Neural progenitor cell (in vitro differentiated cells): ENCODE data around the gene BATF. TPM values are rescaled to one million over a fixed set of nuclear protein-coding genes. Genes with fewer than 3 reads are reported as not detected.

Experiments
- DNase-seq: peaks from one replicate; pipeline ENCODE4 v3.0.0-alpha.2; 2016; ENCODE audit warnings: low spot score
- H2AFZ ChIP-seq: fragments of 200-600 bp; sonication (generic); replicated peaks from 2 replicates; pipeline ENCODE4 v1.6.1; 2016; ENCODE audit warnings: antibody characterized with exemption
- H3F3A ChIP-seq: fragments of 200-600 bp; sonication (generic); 2 replicates; pipeline ENCODE4 v1.6.1; 2016; ENCODE audit warnings: antibody characterized with exemption, low read depth
- H3K27ac ChIP-seq: fragments of 200-600 bp; sonication (generic); 2 replicates; pipeline ENCODE4 v1.5.1; 2016; ENCODE audit warnings: mild to moderate bottlenecking
- H3K27me3 ChIP-seq: fragments of 200-600 bp; sonication (generic); 2 replicates; pipeline ENCODE4 v1.6.1; 2016; ENCODE audit warnings: mild to moderate bottlenecking, moderate library complexity
- H3K36me3 ChIP-seq: fragments of 200-600 bp; sonication (generic); 2 replicates; pipeline ENCODE4 v1.5.1; 2016
- H3K4me1 ChIP-seq: fragments of 200-600 bp; sonication (generic); 2 replicates; pipeline ENCODE4 v1.6.1; 2016; ENCODE audit warnings: mixed run types
- H3K4me2 ChIP-seq: fragments of 200-600 bp; sonication (generic); 2 replicates; pipeline ENCODE4 v1.6.1; 2016
- H3K4me3 ChIP-seq: fragments of 200-600 bp; sonication (generic); 2 replicates; pipeline ENCODE4 v1.5.1; 2016
- H3K79me2 ChIP-seq: fragments of 200-600 bp; sonication (generic); 2 replicates; pipeline ENCODE4 v1.6.1; 2016; ENCODE audit warnings: low read depth
- H3K9ac ChIP-seq: fragments of 200-600 bp; sonication (generic); 2 replicates; pipeline ENCODE4 v1.6.1; 2016
- H3K9me3 ChIP-seq: fragments of 200-600 bp; sonication (generic); 2 replicates; pipeline ENCODE4 v1.5.1; 2016; ENCODE audit warnings: low read depth
- H4K20me1 ChIP-seq: fragments of 200-600 bp; sonication (generic); 2 replicates; pipeline ENCODE4 v1.6.1; 2016; ENCODE audit warnings: low read depth
- H3K27ac Mint-ChIP-seq: 3 replicates; pipeline ENCODE4 v1.8.0; 2021; ENCODE audit warnings: mixed read lengths
- H3K27me3 Mint-ChIP-seq: 2 replicates; pipeline ENCODE4 v1.8.0; 2022; ENCODE audit warnings: low read depth, mild to moderate bottlenecking, inconsistent platforms, moderate library complexity, mixed read lengths; ENCODE audit not compliant: insufficient read depth
- H3K36me3 Mint-ChIP-seq: 3 replicates; pipeline ENCODE4 v1.8.0; 2021; ENCODE audit warnings: mixed read lengths
- H3K4me1 Mint-ChIP-seq: 3 replicates; pipeline ENCODE4 v1.8.0; 2021; ENCODE audit warnings: mixed read lengths
- H3K4me3 Mint-ChIP-seq: 3 replicates; pipeline ENCODE4 v1.8.0; 2021; ENCODE audit warnings: mild to moderate bottlenecking, moderate library complexity, mixed read lengths
- H3K9me3 Mint-ChIP-seq: 3 replicates; pipeline ENCODE4 v1.8.0; 2020; ENCODE audit warnings: mixed read lengths
- EZH2 ChIP-seq: fragments of 200-600 bp; sonication (generic); IDR thresholded peaks from 2 replicates; pipeline ENCODE4 v1.6.1; 2017; ENCODE audit warnings: antibody characterized with exemption, mild to moderate bottlenecking, moderate library complexity
- EZH2phosphoT487 ChIP-seq: fragments of 200-600 bp; sonication (generic); IDR thresholded peaks from 2 replicates; pipeline ENCODE4 v1.6.1; 2017; ENCODE audit warnings: antibody characterized with exemption
- total RNA-seq: library from RNA; depleted of rRNA; stranded (reverse); fragments of >200 nt; gene quantifications from 2 replicates; pipeline ENCODE4 v1.2.3, GENCODE V29; 2015; ENCODE audit warnings: low replicate concordance
- TF ChIP-seq, protein P1 (sequence below): fragments of 200-600 bp; sonication (generic); IDR thresholded peaks from 2 replicates; pipeline ENCODE4 v1.5.1; 2017; ENCODE audit warnings: antibody characterized with exemption, mild to moderate bottlenecking

BATF gene
- total RNA-seq, 1 donor from 2014 or later, result not detected

DNA sequence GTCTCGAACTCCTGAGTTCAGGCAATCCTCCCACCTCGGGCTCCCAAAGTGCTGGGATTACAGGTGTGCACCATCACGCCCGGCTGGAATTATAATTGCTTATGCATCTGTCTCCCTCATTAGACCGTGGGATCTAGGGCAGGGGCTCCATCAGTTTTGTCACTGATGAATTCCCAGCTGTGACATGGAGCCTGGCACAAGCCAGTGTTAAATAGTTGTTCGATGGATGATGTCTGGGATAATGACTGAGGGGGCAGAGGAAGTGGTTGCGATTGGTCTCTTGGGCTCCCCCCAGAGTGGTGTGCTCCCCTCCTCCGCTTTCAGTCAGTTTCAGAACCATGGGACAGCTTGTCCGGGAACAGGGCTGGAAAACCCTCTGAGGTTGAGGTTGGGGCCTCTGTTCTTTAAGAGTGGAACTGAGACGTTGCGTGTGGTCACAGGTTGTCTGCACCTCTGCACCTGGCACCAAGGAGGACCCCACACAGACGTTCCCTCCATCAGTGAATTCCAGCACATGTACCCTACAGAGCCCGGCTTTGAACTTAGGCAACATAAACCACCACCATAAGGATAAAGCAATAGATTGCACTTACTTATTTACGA, 30.8 kb upstream of the BATF start:
- Mint-ChIP-seq H3K27me3 (peaks cover 7% of the 10 kb centered on the region), H3K4me1 (peaks cover 3% of the 10 kb centered on the region), H3K27ac (no peak overlapping the region), H3K4me3 (no peak overlapping the region), H3K9me3 (no peaks in the 10 kb centered on the region), H3K36me3 (no peaks in the 10 kb centered on the region)
- Histone ChIP-seq H2AFZ (no peak overlapping the region), H3K9ac (no peak overlapping the region), H3F3A (no peaks in the 10 kb centered on the region), H3K4me1 (no peaks in the 10 kb centered on the region), H3K36me3 (no peaks in the 10 kb centered on the region), H3K27ac (no peak overlapping the region), H3K4me3 (no peak overlapping the region), H3K4me2 (no peak overlapping the region), H4K20me1 (no peaks in the 10 kb centered on the region), H3K9me3 (no peaks in the 10 kb centered on the region), H3K79me2 (no peaks in the 10 kb centered on the region), H3K27me3 (no peaks in the 10 kb centered on the region)
- no peak for DNase-seq
- TF ChIP-seq EZH2 (no peak), EZH2phosphoT487 (no peak)
- TF ChIP-seq, protein P1, sequence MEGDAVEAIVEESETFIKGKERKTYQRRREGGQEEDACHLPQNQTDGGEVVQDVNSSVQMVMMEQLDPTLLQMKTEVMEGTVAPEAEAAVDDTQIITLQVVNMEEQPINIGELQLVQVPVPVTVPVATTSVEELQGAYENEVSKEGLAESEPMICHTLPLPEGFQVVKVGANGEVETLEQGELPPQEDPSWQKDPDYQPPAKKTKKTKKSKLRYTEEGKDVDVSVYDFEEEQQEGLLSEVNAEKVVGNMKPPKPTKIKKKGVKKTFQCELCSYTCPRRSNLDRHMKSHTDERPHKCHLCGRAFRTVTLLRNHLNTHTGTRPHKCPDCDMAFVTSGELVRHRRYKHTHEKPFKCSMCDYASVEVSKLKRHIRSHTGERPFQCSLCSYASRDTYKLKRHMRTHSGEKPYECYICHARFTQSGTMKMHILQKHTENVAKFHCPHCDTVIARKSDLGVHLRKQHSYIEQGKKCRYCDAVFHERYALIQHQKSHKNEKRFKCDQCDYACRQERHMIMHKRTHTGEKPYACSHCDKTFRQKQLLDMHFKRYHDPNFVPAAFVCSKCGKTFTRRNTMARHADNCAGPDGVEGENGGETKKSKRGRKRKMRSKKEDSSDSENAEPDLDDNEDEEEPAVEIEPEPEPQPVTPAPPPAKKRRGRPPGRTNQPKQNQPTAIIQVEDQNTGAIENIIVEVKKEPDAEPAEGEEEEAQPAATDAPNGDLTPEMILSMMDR, result no peak

DNA sequence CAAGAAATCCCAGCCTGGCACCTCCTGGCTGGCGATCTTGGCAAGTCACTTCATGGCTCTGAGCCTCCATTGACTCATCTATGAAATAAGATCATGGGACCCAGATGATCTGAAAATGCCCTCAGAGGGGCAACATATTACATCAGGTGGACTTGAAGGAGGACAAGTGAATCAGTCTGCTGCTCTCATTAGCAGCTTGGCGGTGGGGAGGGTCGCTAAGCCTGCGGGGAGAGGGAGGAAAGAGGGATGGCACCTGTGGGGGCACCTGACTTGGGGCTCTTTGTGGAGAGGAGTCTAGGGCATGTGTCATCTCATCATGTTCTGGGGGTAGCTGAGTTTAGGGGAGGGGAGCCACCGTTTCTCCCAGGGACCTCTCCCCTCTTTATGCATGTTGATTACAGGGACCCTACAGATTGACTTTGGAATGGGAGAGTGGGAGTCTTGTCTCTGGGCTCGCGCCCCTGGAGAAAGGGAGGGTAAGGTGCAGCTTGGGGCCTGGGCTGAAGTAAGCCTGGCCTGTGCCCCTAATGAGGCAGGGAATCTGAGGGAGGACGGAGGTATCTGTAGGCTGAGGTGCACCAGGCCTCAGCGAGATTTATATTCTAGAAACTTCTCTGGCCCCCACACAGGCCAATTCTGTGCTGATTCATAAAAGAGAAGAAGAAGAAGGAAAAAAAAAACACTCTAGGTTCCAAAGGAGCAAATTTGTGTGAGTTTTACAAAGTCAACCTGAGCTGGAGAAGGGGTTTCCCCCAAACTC, 29.3 kb upstream of the BATF start:
- H4K20me1 ChIP-seq, result no peaks in the 10 kb centered on the region
- H3K27me3 ChIP-seq, result no peaks in the 10 kb centered on the region
- Mint-ChIP-seq H3K9me3 (no peaks in the 10 kb centered on the region), H3K4me3 (no peak overlapping the region), H3K4me1 (peaks cover 3% of the 10 kb centered on the region), H3K27me3 (peaks cover 7% of the 10 kb centered on the region), H3K27ac (no peak overlapping the region), H3K36me3 (no peaks in the 10 kb centered on the region)
- no peaks in the 10 kb centered on the region for H3K36me3 ChIP-seq
- no peaks in the 10 kb centered on the region for H3K9me3 ChIP-seq
- no peaks in the 10 kb centered on the region for H3K79me2 ChIP-seq
- no peak overlapping the region for H3K9ac ChIP-seq
- no peaks in the 10 kb centered on the region for H3F3A ChIP-seq
- no peak overlapping the region for H3K4me2 ChIP-seq
- H3K4me1 ChIP-seq, result no peaks in the 10 kb centered on the region
- no peak overlapping the region for H3K4me3 ChIP-seq
- H3K27ac ChIP-seq, result no peak overlapping the region
- TF ChIP-seq, protein P1, result no peak
- TF ChIP-seq EZH2phosphoT487, result no peak
- TF ChIP-seq EZH2, result no peak
- no peak for DNase-seq
- H2AFZ ChIP-seq, result no peak overlapping the region

DNA sequence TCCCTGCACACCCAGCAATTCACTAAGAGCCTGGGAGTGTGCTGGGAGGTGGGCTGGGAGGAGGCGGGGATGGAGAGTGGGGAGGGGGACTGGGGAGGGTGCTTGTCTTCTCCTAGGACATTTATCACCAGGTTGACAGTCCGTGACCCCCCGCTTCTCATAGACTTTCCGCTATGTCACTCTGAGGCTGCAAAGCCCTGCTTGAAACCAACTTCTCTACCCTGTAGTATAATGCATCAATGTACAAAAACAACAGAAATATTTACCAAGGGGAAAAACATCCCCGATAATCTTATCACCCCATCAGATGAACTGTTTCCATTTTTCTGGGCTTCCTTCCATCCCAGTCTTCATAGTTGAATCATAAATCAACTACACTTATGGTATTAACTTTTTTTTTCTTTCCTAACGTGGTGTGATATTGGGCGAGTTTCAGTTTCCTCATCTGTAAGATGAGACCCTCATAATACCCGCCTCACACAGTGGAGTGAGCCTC, 28.6 kb upstream of the BATF start:
- no peak overlapping the region for H2AFZ ChIP-seq
- H3K27me3 ChIP-seq, result no peaks in the 10 kb centered on the region
- H4K20me1 ChIP-seq, result no peaks in the 10 kb centered on the region
- no peak overlapping the region for H3K9ac ChIP-seq
- no peak overlapping the region for H3K4me3 ChIP-seq
- no peaks in the 10 kb centered on the region for H3K79me2 ChIP-seq
- TF ChIP-seq EZH2phosphoT487 (no peak), EZH2 (no peak)
- TF ChIP-seq, protein P1, result no peak
- peaks cover 2% of the 10 kb centered on the region for H3K4me1 Mint-ChIP-seq
- H3K36me3 ChIP-seq, result no peaks in the 10 kb centered on the region
- no peak for DNase-seq
- no peaks in the 10 kb centered on the region for H3K9me3 Mint-ChIP-seq
- H3K4me2 ChIP-seq, result no peak overlapping the region
- H3K4me3 Mint-ChIP-seq, result no peak overlapping the region
- no peaks in the 10 kb centered on the region for H3K36me3 Mint-ChIP-seq
- H3K4me1 ChIP-seq, result no peaks in the 10 kb centered on the region
- no peak overlapping the region for H3K27ac Mint-ChIP-seq
- H3F3A ChIP-seq, result no peaks in the 10 kb centered on the region
- H3K27ac ChIP-seq, result no peak overlapping the region
- no peaks in the 10 kb centered on the region for H3K9me3 ChIP-seq
- H3K27me3 Mint-ChIP-seq, result peaks cover 7% of the 10 kb centered on the region
